Skeletal muscle satellite cell (primary cell): ENCODE measurements around the gene ELMO1.

Source experiments
- H3K27me3 ChIP-seq: 2 replicates; pipeline ENCODE4 v1.7.0; 2013; ENCODE audit warnings: low read length; ENCODE audit not compliant: control insufficient read depth, insufficient read depth
- H3K36me3 ChIP-seq: 2 replicates; pipeline ENCODE4 v1.7.0; 2013; ENCODE audit warnings: mild to moderate bottlenecking, control low read depth, low read length; ENCODE audit not compliant: insufficient read depth
- H3K4me1 ChIP-seq: 2 replicates; pipeline ENCODE4 v1.7.0; 2013; ENCODE audit warnings: low read length; ENCODE audit not compliant: control insufficient read depth, insufficient read depth
- H3K4me2 ChIP-seq: 2 replicates; pipeline ENCODE4 v1.7.0; 2013; ENCODE audit warnings: mild to moderate bottlenecking, low read length
- H3K4me3 ChIP-seq: 2 replicates; pipeline ENCODE4 v1.7.0; 2013; ENCODE audit warnings: low read length
- H3K9ac ChIP-seq: 2 replicates; pipeline ENCODE4 v1.7.0; 2013; ENCODE audit warnings: mild to moderate bottlenecking, low read depth, low read length, moderate library complexity
- H3K9me3 ChIP-seq: replicated peaks from 2 replicates; pipeline ENCODE4 v1.7.0; 2013; ENCODE audit warnings: mild to moderate bottlenecking, control low read depth, low read length

The ELMO1 gene

DNA sequence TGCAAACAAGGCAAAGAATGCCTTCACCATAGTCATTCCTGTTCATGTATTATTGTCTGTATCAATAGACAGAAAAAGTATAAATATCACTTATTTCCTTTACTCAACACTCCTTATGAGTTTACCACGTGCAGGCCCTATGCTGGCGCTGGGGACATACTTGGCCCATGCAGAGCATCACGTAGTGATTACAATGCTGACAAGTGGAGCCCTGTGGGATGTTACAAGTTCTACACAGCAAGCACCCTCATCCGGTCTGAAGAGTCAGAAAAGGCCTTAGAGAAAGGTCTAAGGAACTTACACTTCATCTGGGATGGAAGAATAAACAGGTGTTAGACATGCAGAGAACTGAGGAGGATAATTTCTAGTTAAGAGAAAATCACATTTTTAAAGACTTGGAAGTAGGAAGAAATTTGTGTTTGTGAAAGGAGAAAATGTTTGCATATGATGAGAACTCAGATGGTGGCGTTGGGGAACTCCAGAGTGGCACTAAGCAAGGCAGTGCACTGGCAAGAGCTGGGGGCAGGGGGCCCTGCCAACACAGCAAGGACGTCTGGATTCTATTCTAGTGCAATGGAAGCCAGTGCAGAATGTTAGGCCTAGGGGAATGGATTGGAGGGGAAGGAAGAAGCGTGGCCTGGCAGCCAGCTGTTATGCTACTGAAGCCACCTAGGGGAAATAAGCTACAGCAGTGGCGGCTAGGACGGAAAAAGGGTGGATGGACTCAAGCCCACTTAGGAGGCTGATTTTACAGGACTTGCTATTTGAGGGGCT, 116.2 kb downstream of the ELMO1 start:
- Histone ChIP-seq H3K36me3 (no peaks in the 10 kb centered on the region), H3K27me3 (no peaks in the 10 kb centered on the region), H3K4me1 (no peaks in the 10 kb centered on the region), H3K4me2 (no peak overlapping the region), H3K4me3 (no peak overlapping the region), H3K9me3 (no peaks in the 10 kb centered on the region), H3K9ac (no peak overlapping the region)

DNA sequence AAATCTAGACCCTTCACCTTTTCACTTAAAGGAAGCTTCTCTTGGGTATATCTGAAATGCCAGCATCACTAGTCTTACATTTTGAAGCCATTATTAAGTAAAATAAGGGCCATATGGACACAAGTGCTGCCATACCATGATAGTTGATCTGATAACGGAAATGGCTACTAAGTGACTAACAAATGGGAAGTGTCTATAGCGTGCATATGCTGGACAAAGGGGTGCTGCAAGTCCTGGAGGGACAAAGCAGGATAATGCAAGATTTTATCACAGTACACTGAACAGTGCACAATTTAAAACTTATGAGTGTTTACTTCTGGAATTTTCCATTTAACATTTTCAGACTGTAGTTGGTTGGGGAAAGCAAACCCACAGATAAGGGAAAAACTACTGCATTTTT, 117.9 kb downstream of the ELMO1 start:
- Histone ChIP-seq H3K27me3 (no peaks in the 10 kb centered on the region), H3K9me3 (no peaks in the 10 kb centered on the region), H3K4me1 (no peaks in the 10 kb centered on the region), H3K4me3 (no peak overlapping the region), H3K36me3 (no peaks in the 10 kb centered on the region), H3K9ac (no peak overlapping the region), H3K4me2 (no peak overlapping the region)

DNA sequence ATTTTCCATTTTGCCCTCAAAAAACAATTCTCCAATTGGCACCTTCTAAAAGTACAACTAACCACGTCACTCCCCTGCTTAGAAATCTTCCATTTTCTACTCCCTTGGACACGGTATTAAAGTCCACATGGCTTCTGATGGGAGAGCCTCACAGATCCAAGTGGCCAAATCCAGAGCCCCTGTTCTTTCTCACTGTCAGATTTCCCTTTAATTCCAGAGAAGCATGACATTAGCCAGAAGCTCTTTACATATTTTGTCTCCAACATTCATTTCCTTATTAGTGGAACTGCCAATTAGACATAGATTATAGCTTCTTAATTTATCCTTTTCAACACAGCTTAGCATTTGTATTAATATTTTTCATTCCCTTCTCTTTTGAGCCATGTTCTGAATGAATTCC, 118.7 kb downstream of the ELMO1 start:
- no peak overlapping the region for H3K4me2 ChIP-seq
- H3K27me3 ChIP-seq = no peaks in the 10 kb centered on the region
- H3K9me3 ChIP-seq = no peaks in the 10 kb centered on the region
- H3K36me3 ChIP-seq = no peaks in the 10 kb centered on the region
- H3K9ac ChIP-seq = no peak overlapping the region
- no peaks in the 10 kb centered on the region for H3K4me1 ChIP-seq
- H3K4me3 ChIP-seq = no peak overlapping the region

DNA sequence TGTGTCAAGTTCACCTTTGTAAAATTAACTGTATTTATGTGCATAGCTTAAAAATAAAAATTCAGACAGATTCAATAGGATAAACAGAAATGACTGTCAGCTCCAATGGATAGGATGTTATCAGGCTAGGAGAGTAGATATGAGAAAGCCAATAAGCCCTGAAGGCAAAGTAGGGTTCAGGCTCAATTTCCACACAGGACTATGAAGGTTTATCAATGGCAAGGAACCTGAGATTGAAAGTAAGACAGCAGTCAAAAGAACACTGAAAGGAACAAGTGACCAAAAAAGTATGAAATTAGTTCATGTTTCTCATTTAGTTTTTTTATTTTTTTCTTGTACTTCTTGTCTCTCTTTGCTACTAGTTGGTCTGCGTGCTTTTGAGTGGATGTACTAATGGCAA, 121.4 kb downstream of the ELMO1 start:
- Histone ChIP-seq H3K4me2 (no peak overlapping the region), H3K4me3 (no peak overlapping the region), H3K27me3 (no peaks in the 10 kb centered on the region), H3K9ac (no peak overlapping the region), H3K36me3 (no peaks in the 10 kb centered on the region), H3K4me1 (no peaks in the 10 kb centered on the region), H3K9me3 (no peaks in the 10 kb centered on the region)

DNA sequence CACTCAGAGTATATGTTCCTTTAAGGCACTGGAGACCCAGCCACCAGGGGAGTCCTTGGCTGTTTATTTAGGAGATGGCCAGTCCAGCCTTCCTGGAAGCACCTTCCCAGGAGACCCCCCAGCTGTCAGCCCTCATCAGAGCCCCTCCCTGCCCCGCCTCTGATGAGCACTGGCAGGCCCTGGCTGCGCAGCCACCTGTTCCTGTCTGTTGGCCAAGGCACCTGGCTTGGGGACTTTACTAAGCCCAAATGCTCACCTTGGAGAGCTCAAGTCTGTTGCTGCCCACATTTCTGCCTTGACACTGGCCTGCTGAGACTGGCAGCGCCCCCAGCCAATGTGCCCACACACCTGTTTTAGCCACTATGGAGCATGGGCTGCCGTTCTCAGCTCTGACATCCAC, 124.7 kb downstream of the ELMO1 start:
- H3K9me3 ChIP-seq = no peaks in the 10 kb centered on the region
- H3K36me3 ChIP-seq = no peaks in the 10 kb centered on the region
- H3K9ac ChIP-seq = no peak overlapping the region
- no peak overlapping the region for H3K4me3 ChIP-seq
- no peaks in the 10 kb centered on the region for H3K4me1 ChIP-seq
- no peaks in the 10 kb centered on the region for H3K27me3 ChIP-seq
- H3K4me2 ChIP-seq = no peak overlapping the region

DNA sequence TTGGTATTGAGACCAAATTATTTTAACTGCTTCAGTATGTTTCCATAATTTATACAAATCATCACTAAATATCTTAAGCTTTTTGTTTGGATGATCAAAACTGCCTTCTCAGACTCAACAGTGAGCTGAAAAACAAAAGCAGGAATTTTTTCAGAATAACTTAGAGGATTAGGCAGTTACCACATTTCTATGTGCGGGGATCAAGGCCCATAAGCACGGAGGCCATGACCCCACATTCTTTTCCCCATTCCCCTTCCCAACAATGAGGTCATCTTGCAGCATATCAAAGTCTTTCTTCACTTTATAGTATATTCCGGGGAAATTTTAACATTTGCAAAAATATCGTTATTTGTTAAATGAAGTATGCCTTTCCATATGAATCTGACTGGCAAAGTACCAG, 125.8 kb downstream of the ELMO1 start:
- H3K9me3 ChIP-seq = no peaks in the 10 kb centered on the region
- no peak overlapping the region for H3K9ac ChIP-seq
- H3K4me2 ChIP-seq = no peak overlapping the region
- H3K36me3 ChIP-seq = no peaks in the 10 kb centered on the region
- H3K4me1 ChIP-seq = no peaks in the 10 kb centered on the region
- H3K4me3 ChIP-seq = no peak overlapping the region
- no peaks in the 10 kb centered on the region for H3K27me3 ChIP-seq

DNA sequence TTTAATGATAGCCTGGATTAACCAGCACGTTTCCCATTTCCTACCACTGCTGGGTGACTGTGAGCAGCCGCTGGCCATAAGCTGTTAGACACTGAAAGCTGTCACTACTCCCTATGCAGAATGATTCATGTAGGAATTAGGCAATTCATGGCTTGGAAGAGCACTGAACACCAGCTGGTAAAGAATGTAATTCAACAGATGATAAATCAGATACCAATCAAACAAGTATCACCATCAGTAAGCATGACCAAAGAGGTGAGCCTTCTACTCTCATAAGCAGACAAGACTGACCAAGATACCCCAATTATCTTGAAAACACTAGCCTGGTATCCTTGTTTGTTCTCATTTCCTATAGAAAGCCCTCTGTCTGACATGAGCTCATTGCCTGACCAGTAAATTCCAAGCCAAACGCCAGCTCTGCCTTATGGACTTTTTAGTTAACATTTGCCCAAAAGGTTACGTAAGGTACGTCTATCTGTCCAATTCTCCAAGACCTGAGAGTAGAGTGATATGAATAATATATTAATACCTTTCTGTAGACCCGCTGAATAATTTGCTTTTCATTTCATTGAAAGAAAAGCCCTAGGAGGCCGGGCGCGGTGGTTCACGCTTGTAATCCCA, 127.7 kb downstream of the ELMO1 start:
- no peaks in the 10 kb centered on the region for H3K4me1 ChIP-seq
- no peak overlapping the region for H3K4me3 ChIP-seq
- no peak overlapping the region for H3K4me2 ChIP-seq
- no peak overlapping the region for H3K9ac ChIP-seq
- H3K36me3 ChIP-seq = no peaks in the 10 kb centered on the region
- H3K9me3 ChIP-seq = no peaks in the 10 kb centered on the region
- no peaks in the 10 kb centered on the region for H3K27me3 ChIP-seq

DNA sequence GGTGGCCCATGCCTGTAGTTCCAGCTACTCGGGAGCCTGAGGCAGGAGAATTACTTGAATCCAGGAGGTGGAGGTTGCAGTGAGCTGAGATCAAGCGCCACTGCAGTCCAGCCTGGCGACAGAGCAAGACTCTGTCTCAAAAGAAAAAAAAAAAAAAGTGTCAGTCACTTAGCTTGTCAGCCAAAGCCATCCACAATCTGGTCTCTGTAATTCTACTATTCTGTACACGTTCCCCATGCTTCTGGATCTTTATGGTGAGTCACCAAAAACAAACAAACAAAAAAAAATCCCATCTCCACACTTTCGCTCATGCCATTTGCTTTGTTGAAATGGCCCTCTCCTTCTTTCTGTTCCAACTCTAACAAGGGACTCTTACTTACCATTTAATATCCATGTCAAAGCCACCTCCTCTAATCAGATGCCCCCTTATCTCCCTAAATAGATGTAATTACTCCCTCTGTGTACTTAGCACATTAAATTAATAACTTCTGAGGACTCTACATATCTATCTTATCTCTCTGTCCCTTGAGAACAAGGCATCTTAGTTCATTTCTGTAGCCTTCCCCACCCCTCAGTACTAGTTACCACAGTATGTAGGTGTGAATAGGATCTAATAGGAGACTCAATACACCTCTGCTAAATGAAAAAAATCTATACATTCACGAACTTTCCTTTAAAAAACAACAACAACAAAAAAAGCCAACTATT, 128.4 kb downstream of the ELMO1 start:
- Histone ChIP-seq H3K9me3 (no peaks in the 10 kb centered on the region), H3K4me3 (no peak overlapping the region)

DNA sequence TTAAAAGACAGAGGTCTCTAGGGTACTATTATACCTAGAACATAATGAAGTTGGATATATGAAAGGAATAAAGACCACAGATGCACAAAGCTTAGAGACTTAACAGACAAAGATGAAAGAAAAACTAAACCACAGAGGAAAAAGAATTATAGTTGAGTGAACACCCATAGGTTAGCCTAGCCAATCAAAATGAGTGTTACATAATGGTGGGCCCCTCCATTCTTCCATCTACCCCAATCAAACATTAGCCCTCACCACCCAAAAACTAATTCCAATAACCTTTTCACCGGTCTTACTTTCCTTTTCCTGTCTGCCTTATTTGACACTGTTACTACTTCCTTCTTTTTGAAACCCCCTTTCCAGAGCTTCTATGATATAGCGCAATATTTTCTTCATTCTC, 130.1 kb downstream of the ELMO1 start:
- no peaks in the 10 kb centered on the region for H3K9me3 ChIP-seq
- H3K4me1 ChIP-seq = no peaks in the 10 kb centered on the region
- no peak overlapping the region for H3K4me2 ChIP-seq
- H3K4me3 ChIP-seq = no peak overlapping the region
- H3K9ac ChIP-seq = no peak overlapping the region
- H3K36me3 ChIP-seq = no peaks in the 10 kb centered on the region
- H3K27me3 ChIP-seq = no peaks in the 10 kb centered on the region

More for the DNA sequence above, 128.4 kb downstream of the ELMO1 start:
- H3K4me1 ChIP-seq = no peaks in the 10 kb centered on the region
- no peaks in the 10 kb centered on the region for H3K27me3 ChIP-seq
- H3K36me3 ChIP-seq = no peaks in the 10 kb centered on the region
- no peak overlapping the region for H3K9ac ChIP-seq
- H3K4me2 ChIP-seq = no peak overlapping the region

DNA sequence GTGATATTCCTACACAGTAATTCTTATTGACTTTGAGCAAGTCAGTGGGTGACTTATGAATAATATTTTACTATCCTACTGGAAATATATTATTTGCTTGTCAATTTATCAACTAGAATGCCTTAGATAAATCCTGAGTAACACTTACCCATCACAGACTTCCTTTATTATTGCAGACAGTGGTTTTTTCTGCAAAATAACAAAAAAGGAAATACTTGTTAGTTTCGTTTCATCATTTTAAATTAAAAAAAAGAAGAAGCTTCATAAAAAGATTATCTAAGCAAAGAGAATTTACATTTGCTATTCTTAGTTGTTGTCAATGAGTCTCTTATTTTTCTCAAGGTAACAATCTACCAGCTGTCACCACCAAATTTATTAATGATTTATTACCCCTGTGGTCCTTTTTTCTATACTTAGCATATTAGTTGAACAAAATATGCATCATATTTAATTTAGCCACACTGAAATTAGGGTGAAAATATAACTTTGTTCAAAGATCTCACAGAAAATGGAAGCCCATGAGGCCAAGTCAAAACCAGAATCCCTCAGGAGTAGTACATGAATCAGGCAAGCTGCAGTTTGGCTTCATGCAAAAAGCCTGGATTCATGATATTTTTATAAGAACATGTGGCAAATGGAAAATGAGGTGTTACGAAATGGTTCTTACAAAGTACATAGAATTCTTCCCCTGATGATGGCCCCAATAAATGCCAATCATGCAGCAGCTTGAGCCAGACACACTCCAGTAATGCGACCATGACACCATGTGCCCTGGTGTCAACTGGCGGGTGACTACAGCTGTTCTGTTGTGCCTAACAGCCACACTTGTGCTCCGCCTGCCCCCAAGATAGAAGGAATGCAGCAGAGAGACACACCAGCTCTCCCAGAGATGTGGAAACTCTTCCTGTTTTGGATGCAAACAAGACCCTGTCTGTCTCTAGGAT, 132.6 kb downstream of the ELMO1 start:
- H3K9ac ChIP-seq = no peak overlapping the region
- H3K4me3 ChIP-seq = no peak overlapping the region
- no peaks in the 10 kb centered on the region for H3K4me1 ChIP-seq
- H3K27me3 ChIP-seq = no peaks in the 10 kb centered on the region
- H3K4me2 ChIP-seq = no peak overlapping the region
- H3K9me3 ChIP-seq = no peaks in the 10 kb centered on the region
- no peaks in the 10 kb centered on the region for H3K36me3 ChIP-seq

DNA sequence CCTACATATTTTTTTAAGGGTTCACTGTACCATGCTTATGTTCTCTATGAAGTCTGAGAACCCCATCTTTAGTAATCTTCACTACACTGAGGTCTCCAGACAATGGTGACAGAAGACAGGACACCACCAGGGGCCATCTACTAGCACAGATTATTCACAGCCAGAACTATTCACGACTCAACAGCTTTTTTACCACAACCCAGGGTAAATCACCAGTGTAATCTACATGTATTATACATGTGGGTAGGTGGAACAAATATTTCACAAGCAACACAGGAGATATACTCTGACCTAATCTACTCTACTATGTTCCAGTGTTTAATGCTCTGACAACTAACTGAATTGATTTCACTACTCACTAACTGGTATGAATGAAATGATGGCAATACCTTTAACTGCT, 136.1 kb downstream of the ELMO1 start:
- H3K4me1 ChIP-seq = no peaks in the 10 kb centered on the region
- no peak overlapping the region for H3K9ac ChIP-seq
- no peaks in the 10 kb centered on the region for H3K36me3 ChIP-seq
- no peak overlapping the region for H3K4me3 ChIP-seq
- no peak overlapping the region for H3K4me2 ChIP-seq
- H3K27me3 ChIP-seq = no peaks in the 10 kb centered on the region
- H3K9me3 ChIP-seq = no peaks in the 10 kb centered on the region
